HFFc6 (cell line): Measurements from ENCODE around the gene DYNC1I1. TPM values are rescaled to one million over a fixed set of nuclear protein-coding genes. Genes with fewer than 3 reads are reported as not detected.
A peak's percentile ranks its signal among the peaks of the same experiment; 100 is the strongest.

ENCODE experiments used
- DNase-seq: peaks from one replicate; pipeline ENCODE4 v3.0.0-alpha.2; 2018
- H3K27ac Mint-ChIP-seq: 2 replicates; pipeline ENCODE4 v1.8.0; 2020; ENCODE audit warnings: mild to moderate bottlenecking, mixed read lengths
- H3K27me3 Mint-ChIP-seq: 2 replicates; pipeline ENCODE4 v1.8.0; 2021; ENCODE audit warnings: mild to moderate bottlenecking, moderate library complexity, mixed read lengths; ENCODE audit not compliant: insufficient read depth
- H3K36me3 Mint-ChIP-seq: 2 replicates; pipeline ENCODE4 v1.8.0; 2021; ENCODE audit warnings: low read depth, mixed read lengths
- H3K4me1 Mint-ChIP-seq: 2 replicates; pipeline ENCODE4 v1.8.0; 2020; ENCODE audit warnings: low read depth, mixed read lengths
- H3K4me3 Mint-ChIP-seq: 2 replicates; pipeline ENCODE4 v1.8.0; 2020; ENCODE audit warnings: mild to moderate bottlenecking, moderate library complexity, mixed read lengths
- H3K9me3 Mint-ChIP-seq: 2 replicates; pipeline ENCODE4 v1.8.0; 2020; ENCODE audit warnings: mild to moderate bottlenecking, mixed read lengths
- total RNA-seq, 6 experiments: library from RNA; stranded (reverse); fragmentation: NEBNext Ultra II Directional; extraction: Animal tissue kit (Norgen Biotek cat#: 25700); gene quantifications; 2 replicates in 1 of 6; 3 replicates in 5 of 6; pipeline ENCODE4 v1.2.3, GENCODE V29; 2021
- TF ChIP-seq, protein P1 (sequence below): fragments of 200-600 bp; sonication (generic); IDR thresholded peaks from 2 replicates; pipeline ENCODE4 v1.5.0; 2021; ENCODE audit warnings: antibody characterized with exemption, mild to moderate bottlenecking

Gene DYNC1I1
- total RNA-seq, 6 experiments from 2014 or later, result 0.08 to 0.34 (median 0.14) TPM; not detected in 1

DNA sequence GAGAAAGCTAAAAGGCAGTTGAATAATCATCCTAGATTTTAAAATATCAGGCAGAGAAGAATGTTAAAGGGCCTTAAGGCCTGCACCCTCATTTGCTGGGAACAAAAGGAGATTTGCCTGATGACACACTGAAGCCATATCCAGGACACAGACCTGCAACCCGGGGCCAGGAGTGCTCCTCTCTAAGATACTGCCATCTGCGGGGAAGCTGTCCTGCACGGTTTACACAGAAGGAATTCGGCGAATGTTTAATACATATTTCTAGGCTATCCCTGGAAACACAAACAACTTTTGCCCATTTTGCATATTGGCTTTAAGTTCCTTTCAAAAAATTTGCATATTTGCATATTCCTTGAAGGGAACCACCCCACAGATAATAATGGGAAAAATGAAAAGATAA is 52.3 kb downstream of the DYNC1I1 start:
- no peaks in the 10 kb centered on the region for H3K4me1 Mint-ChIP-seq
- H3K9me3 Mint-ChIP-seq, result peaks cover 16% of the 10 kb centered on the region; the same call in 1 of the 2 replicates
- H3K27ac Mint-ChIP-seq, result no peak overlapping the region
- no peak overlapping the region for H3K4me3 Mint-ChIP-seq
- no peaks in the 10 kb centered on the region for H3K27me3 Mint-ChIP-seq
- no peak for DNase-seq
- TF ChIP-seq, protein P1, sequence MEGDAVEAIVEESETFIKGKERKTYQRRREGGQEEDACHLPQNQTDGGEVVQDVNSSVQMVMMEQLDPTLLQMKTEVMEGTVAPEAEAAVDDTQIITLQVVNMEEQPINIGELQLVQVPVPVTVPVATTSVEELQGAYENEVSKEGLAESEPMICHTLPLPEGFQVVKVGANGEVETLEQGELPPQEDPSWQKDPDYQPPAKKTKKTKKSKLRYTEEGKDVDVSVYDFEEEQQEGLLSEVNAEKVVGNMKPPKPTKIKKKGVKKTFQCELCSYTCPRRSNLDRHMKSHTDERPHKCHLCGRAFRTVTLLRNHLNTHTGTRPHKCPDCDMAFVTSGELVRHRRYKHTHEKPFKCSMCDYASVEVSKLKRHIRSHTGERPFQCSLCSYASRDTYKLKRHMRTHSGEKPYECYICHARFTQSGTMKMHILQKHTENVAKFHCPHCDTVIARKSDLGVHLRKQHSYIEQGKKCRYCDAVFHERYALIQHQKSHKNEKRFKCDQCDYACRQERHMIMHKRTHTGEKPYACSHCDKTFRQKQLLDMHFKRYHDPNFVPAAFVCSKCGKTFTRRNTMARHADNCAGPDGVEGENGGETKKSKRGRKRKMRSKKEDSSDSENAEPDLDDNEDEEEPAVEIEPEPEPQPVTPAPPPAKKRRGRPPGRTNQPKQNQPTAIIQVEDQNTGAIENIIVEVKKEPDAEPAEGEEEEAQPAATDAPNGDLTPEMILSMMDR, result no peak
- no peaks in the 10 kb centered on the region for H3K36me3 Mint-ChIP-seq

DNA sequence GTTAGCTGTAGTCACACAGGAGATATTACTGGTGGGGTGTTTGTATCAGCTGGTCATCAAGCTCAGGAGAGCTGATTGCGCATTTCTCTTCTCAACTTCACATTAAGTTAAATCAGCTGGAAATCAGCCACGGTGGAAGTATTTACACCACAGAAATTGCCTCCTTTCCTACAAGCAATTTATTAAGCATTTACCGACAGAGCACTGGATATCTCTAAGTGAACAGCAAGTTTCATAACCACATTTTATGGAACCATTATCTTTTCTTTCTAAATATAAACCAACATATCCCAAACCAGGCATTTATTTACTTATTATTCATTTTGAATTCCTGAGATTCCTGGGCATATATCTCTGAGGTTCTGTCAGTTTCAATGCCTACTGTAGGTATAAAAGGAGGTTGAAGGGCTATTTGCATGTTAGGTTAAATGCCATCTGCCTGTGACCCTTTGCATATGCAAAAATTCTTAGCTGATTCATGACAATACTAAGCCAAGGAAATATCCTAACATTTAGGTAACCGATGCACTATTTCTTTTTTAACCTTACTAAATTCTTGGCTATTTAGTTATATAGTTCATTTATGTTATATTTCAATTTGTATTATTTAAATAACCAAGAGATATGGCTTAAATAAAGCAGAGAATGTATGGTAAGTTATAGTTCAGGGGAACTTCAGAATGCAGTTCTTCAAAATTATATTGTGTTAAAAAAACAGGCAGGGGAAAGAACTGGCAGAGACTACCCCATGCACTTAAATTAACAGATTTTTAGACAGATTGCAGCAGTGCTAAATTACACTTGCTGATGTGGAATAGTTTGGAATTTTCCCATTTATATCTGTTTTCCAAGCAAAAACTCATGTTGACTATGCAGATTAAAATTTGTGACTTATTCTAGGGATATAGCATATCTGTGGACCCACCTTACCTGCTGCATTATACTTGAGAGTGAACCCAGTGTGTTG is 56.8 kb downstream of the DYNC1I1 start:
- Mint-ChIP-seq H3K36me3 (no peaks in the 10 kb centered on the region), H3K27me3 (no peaks in the 10 kb centered on the region), H3K4me1 (no peaks in the 10 kb centered on the region), H3K27ac (no peak overlapping the region), H3K4me3 (no peak overlapping the region), H3K9me3 (peaks cover 11% of the 10 kb centered on the region; the same call in 1 of the 2 replicates)
- TF ChIP-seq, protein P1, result no peak
- no peak for DNase-seq

DNA sequence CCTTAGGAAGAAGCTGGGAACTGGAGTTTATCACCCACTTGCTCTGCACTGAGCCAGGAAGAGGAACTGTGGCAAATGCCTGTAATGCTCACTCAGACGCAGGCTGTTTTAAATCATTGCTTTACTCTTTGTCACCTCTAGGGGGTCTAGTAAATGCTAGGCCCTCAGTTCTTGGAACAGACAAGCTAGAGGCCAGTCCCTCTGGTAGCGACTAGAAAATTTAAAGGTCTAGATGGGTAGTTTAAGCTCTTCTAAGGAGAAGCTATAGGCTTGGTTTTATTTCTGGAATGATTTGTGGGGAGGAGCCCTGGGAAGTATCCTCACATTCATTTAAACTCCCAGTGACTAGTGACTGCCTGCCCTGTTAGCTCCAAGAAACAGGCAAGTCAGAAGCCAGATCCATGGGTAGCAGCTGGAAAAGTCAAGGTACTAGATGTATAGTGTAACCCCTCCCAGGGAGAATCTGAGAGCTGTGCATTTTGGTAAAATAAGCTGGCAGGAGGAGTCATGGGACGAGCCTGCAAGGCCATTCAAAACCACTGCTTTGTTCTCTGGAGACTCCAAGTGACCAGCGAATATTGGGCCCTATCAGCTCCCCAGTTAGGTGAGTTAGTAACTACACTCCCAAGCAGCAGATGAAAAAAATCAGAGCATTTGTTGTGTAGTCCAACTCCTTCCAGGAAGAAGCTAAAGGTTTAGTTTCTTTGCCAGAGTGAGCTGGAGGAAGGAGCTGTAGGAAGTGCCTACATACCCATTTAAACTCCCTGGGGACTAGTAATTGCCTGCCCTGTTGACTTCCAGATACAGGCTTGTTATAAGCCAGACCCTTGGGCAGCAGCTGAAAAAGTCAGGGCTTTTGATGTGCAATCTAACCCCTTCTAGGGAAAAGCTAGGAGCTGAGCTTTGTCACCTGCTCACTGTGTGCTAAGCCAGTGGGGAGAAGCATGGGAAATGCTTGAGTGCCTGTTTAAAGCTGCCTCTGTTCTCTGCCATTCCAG is 68.9 kb downstream of the DYNC1I1 start:
- H3K27ac Mint-ChIP-seq, result no peak overlapping the region
- TF ChIP-seq, protein P1, result peak; percentile 42
- H3K4me1 Mint-ChIP-seq, result no peaks in the 10 kb centered on the region
- peaks cover 20% of the 10 kb centered on the region for H3K9me3 Mint-ChIP-seq
- DNase-seq, result no peak
- peaks cover 2% of the 10 kb centered on the region; the same call in 1 of the 2 replicates for H3K27me3 Mint-ChIP-seq
- peaks cover 5% of the 10 kb centered on the region; the same call in 1 of the 2 replicates for H3K36me3 Mint-ChIP-seq
- no peak overlapping the region for H3K4me3 Mint-ChIP-seq

DNA sequence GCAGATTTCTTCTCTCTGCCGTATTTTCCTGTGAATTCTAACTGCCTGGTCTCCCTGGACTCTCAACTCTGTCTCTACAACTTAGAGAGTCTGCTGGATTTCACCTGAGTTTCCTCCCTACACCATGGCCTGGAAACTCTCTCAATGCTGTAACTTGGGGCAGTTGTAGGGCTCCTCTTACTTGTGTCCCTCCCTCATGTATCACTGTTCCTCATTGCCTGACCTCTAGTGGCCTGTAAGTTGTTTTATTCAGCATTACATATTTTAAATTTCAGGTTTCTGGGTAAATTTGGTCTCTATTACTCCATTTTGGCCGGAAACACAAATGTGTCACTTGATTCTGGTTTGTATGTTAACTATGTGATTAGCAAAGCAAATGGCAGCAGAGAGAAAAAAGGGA is 70.9 kb downstream of the DYNC1I1 start:
- TF ChIP-seq, protein P1, result no peak; the same call in 1 of the 2 replicates
- peaks cover 13% of the 10 kb centered on the region for H3K9me3 Mint-ChIP-seq
- no peaks in the 10 kb centered on the region for H3K4me1 Mint-ChIP-seq
- H3K36me3 Mint-ChIP-seq, result no peaks in the 10 kb centered on the region
- H3K27ac Mint-ChIP-seq, result no peak overlapping the region
- DNase-seq, result no peak
- H3K4me3 Mint-ChIP-seq, result no peak overlapping the region
- no peaks in the 10 kb centered on the region for H3K27me3 Mint-ChIP-seq

DNA sequence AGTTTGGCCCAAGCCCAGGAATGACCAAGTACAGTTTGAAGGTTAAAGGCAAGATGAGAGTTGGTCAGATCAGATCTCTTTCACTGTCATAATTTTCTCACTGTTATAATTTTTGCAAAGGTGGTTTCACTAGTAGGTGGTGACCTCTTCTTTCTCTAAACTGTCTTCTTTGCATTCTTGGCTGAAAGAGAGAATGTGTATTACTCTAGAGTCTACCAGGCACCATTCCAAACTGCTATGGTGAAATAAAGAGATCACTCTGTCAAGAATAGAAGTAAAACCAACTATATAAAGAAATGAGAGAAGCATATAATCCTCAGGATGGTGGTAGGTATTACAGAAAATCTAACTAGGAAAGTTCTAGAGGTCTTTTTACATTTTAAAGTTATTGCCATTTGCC is 72.7 kb downstream of the DYNC1I1 start:
- H3K27me3 Mint-ChIP-seq, result no peaks in the 10 kb centered on the region

More for the DNA sequence above, 72.7 kb downstream of the DYNC1I1 start:
- Mint-ChIP-seq H3K27ac (no peak overlapping the region), H3K4me3 (no peak overlapping the region), H3K4me1 (no peaks in the 10 kb centered on the region), H3K36me3 (no peaks in the 10 kb centered on the region), H3K9me3 (peaks cover 5% of the 10 kb centered on the region)
- TF ChIP-seq, protein P1, result no peak
- DNase-seq, result no peak
